Ovary (tissue), 9 donors: ENCODE measurements around the gene FOSL2. TPM values are rescaled to one million over a fixed set of nuclear protein-coding genes. Genes with fewer than 3 reads are reported as not detected.

ENCODE experiments used
- DNase-seq, 5 donors: peaks; one replicate each; pipeline ENCODE4 v3.0.0-alpha.2; 2019 to 2020
- H3K27ac ChIP-seq, 2 donors: fragments of 200-600 bp; one replicate each; pipeline versions ENCODE4 v1.5.1 to v1.8.0; 2019 to 2022
- H3K27me3 ChIP-seq: fragments of 200-600 bp; one replicate; pipeline ENCODE4 v1.8.0; 2022
- H3K36me3 ChIP-seq: fragments of 200-600 bp; sonication (generic); one replicate; pipeline ENCODE4 v1.5.1; 2019
- H3K4me1 ChIP-seq: one replicate; pipeline ENCODE4 v1.8.1; 2013; ENCODE audit warnings: mild to moderate bottlenecking, moderate library complexity; ENCODE audit not compliant: insufficient read depth
- H3K4me3 ChIP-seq: fragments of 200-600 bp; sonication (generic); one replicate; pipeline ENCODE4 v1.5.1; 2017
- H3K9me3 ChIP-seq, 2 donors: fragments of 200-600 bp in 1 of 2; sonication (generic) in 1 of 2; one replicate each; pipeline versions ENCODE4 v1.5.1 to v1.8.1; 2013 to 2019; ENCODE audit warnings: mild to moderate bottlenecking in 1 of 2, moderate library complexity in 1 of 2
- CTCF ChIP-seq, 3 donors: fragments of 450-650 bp in 2 of 3; fragments of 200-600 bp in 1 of 3; IDR thresholded peaks; one replicate each; pipeline versions ENCODE4 v1.5.1 to v1.8.0; 2016 to 2022; ENCODE audit warnings: antibody characterized with exemption in 3 of 3, mild to moderate bottlenecking in 1 of 3
- EP300 ChIP-seq: sonication (generic); formaldehyde crosslinking; IDR thresholded peaks from one replicate; pipeline ENCODE4 v1.6.1; 2017; ENCODE audit warnings: antibody characterized with exemption
- POLR2A ChIP-seq: fragments of 450-650 bp; IDR thresholded peaks from one replicate; pipeline ENCODE4 v1.6.1; 2017; ENCODE audit warnings: antibody characterized with exemption, mild to moderate bottlenecking, moderate library complexity
- WGBS, 3 donors: extraction: QIAGEN DNeasy Blood & Tissue Kit in 1 of 3; methylation state at CpG; one replicate each; pipeline versions ENCODE4 v1.1.5 to v1.1.7; 2013 to 2017; 5-methylcytosine and 5-hydroxymethylcytosine counted together
- intact Hi-C, 4 donors: fragments of 100-400 bp; cut with DNase I; formaldehyde crosslinking; loops; one replicate each; pipeline versions ENCODE4 v1.11.0 to v1.15.1; 2022 to 2023
- polyA plus RNA-seq, 2 donors: library from polyadenylated mRNA; stranded (reverse); fragments of 200-250 nt in 1 of 2; fragments of 350-450 nt in 1 of 2; fragmentation: Illumina TruSeq in 1 of 2; extraction: RNeasy Lipid Tissue Mini Kit (QIAGEN cat#74804) in 1 of 2; gene quantifications; one replicate each; pipeline ENCODE4 v1.2.3, GENCODE V29; 2013 to 2014
- total RNA-seq, 7 donors: library from RNA; depleted of rRNA in 2 of 7; stranded (reverse); fragments of >200 nt in 2 of 7; fragmentation: NEBNext Ultra II Directional in 3 of 7; extraction: Animal tissue kit (Norgen Biotek cat#: 25700) in 3 of 7; gene quantifications; one replicate each; pipeline versions ENCODE4 v1.1.0 to v1.2.4, GENCODE V29; 2016 to 2023
- donor health status: DM: no; HTN: no; CAD: no; lungs with moderate emphysema.
- donor health status: DM: no; HTN: no; CAD: no.
- donor health status: Bipolar disorder and iron deficiency.
- donor health status: DM: yes; HTN: yes; CAD: no.
- donor health status: DM: no; HTN: no; CAD: no.
- donor health status: DM: yes; HTN: yes; CAD: no.

FOSL2 gene
- total and polyA plus RNA-seq, 9 donors = 56.2 to 322 (median 146) TPM

DNA sequence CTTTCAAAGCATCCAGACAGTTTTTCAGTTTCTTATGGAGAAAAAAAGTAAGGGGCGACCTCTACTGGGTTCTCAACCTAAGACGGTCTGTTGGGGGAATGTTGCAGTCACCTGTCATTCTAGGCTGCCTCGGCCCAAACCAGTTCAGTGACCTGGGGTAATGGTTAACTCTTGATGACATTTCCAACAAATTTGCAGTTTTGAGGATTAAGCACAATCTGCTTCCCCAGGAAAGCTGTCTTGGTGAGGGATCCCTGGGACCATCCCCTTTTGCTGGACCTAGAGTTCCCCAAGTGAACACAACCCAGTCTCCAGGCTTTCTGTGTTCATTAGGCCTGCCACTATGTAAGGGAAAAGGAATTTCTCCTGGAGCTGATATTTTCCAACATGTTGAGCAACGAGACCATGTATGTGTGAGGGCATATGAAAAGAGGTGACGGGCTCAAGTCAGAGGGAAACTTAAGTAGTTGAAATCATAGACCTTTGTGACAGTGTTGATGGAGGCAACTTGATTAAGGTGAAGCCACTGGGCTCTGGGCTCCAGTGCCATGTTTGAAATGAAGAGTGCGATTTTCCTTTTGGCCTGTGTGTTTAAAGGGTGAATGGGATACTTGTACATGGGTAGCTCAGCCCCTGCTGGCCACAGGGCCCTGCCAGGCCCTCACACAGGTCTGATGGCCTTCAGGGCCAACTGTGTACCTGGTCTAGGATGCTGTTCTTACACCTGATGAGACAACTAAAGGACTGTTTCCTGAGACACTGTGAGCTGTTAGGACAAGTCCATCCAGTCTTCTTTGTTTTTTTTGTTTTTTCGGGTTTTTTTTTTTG lies 27.0 kb downstream of the FOSL2 start:
- H3K27me3 ChIP-seq = no peaks in the 10 kb centered on the region
- H3K27ac ChIP-seq = no peak overlapping the region
- intact Hi-C loops = no loop called here
- WGBS, 3 donors = 85 to 88% (median 87%) methylated on average over 7 of the region's 7 CpGs
- peaks cover 7% of the 10 kb centered on the region for H3K4me1 ChIP-seq
- no peaks in the 10 kb centered on the region for H3K9me3 ChIP-seq
- H3K4me3 ChIP-seq = no peak overlapping the region
- DNase-seq = no peak
- TF ChIP-seq CTCF (IDR thresholded peaks at IDR 0.05) (no peak), EP300 (no peak), POLR2A (no peak)
- no peaks in the 10 kb centered on the region for H3K36me3 ChIP-seq

- Histone ChIP-seq H3K9me3 (no peaks in the 10 kb centered on the region), H3K36me3 (no peaks in the 10 kb centered on the region), H3K27ac (no peak overlapping the region), H3K4me3 (no peak overlapping the region), H3K4me1 (peaks cover 7% of the 10 kb centered on the region), H3K27me3 (no peaks in the 10 kb centered on the region)
- 60 to 84% (median 76%) methylated on average over 4 of the region's 4 CpGs for WGBS, 3 donors
- DNase-seq = no peak
- TF ChIP-seq CTCF (IDR thresholded peaks at IDR 0.05) (no peak), EP300 (no peak), POLR2A (no peak)
- intact Hi-C loops = no loop called here
These were observed 28.1 kb downstream of the FOSL2 start for GRCh38 chr2:28420722-28421121.

- 77 to 81% (median 80%) methylated on average over 17 of the region's 17 CpGs for WGBS, 3 donors
- Histone ChIP-seq H3K4me3 (no peak overlapping the region), H3K9me3 (no peaks in the 10 kb centered on the region), H3K4me1 (peaks cover 7% of the 10 kb centered on the region), H3K27ac (peak overlapping the region; percentile 15 to 67), H3K36me3 (no peaks in the 10 kb centered on the region), H3K27me3 (no peaks in the 10 kb centered on the region)
- no peak for TF ChIP-seq CTCF (IDR thresholded peaks at IDR 0.05)
- no peak for TF ChIP-seq EP300
- no peak for TF ChIP-seq POLR2A
- intact Hi-C loops = no loop called here
- DNase-seq = no peak
These were observed 30.5 kb downstream of the FOSL2 start for GRCh38 chr2:28422908-28423741.

- Histone ChIP-seq H3K27ac (peak overlapping the region; percentile 15 to 67), H3K9me3 (no peaks in the 10 kb centered on the region), H3K36me3 (no peaks in the 10 kb centered on the region), H3K27me3 (no peaks in the 10 kb centered on the region), H3K4me3 (no peak overlapping the region), H3K4me1 (peaks cover 7% of the 10 kb centered on the region)
- WGBS, 3 donors = 3 to 11% (median 4%) methylated on average over 7 of the region's 7 CpGs
- no peak for DNase-seq
- intact Hi-C loops = no loop called here
- TF ChIP-seq CTCF (IDR thresholded peaks at IDR 0.05) (no peak), POLR2A (no peak), EP300 (no peak)
These were observed 31.4 kb downstream of the FOSL2 start for GRCh38 chr2:28423856-28424605.
